Adipocyte (in vitro differentiated cells): ENCODE data around the gene CPLANE2.

Source experiments
- DNase-seq: peaks from one replicate; pipeline ENCODE4 v3.0.0-alpha.2; 2015; ENCODE audit warnings: low read depth
- H3K27me3 ChIP-seq: replicated peaks from 2 replicates; pipeline ENCODE4 v1.7.0; 2013; ENCODE audit warnings: mild to moderate bottlenecking, low read length, moderate library complexity; ENCODE audit not compliant: control insufficient read depth, insufficient read depth
- H3K36me3 ChIP-seq: 2 replicates; pipeline ENCODE4 v1.7.0; 2013; ENCODE audit warnings: low read length, mild to moderate bottlenecking, moderate library complexity; ENCODE audit not compliant: control insufficient read depth, insufficient read depth, severe bottlenecking
- H3K4me1 ChIP-seq: 2 replicates; pipeline ENCODE4 v1.7.0; 2013; ENCODE audit warnings: mild to moderate bottlenecking, low read length, moderate library complexity; ENCODE audit not compliant: control insufficient read depth, insufficient read depth
- H3K4me3 ChIP-seq: 2 replicates; pipeline ENCODE4 v1.7.0; 2013; ENCODE audit warnings: mild to moderate bottlenecking, low read length, moderate library complexity
- H3K9ac ChIP-seq: 2 replicates; pipeline ENCODE4 v1.7.0; 2013; ENCODE audit warnings: mild to moderate bottlenecking, low read length, moderate library complexity
- H3K9me3 ChIP-seq: 2 replicates; pipeline ENCODE4 v1.7.0; 2013; ENCODE audit warnings: mild to moderate bottlenecking, low read length, moderate library complexity; ENCODE audit not compliant: control insufficient read depth

Gene CPLANE2

DNA sequence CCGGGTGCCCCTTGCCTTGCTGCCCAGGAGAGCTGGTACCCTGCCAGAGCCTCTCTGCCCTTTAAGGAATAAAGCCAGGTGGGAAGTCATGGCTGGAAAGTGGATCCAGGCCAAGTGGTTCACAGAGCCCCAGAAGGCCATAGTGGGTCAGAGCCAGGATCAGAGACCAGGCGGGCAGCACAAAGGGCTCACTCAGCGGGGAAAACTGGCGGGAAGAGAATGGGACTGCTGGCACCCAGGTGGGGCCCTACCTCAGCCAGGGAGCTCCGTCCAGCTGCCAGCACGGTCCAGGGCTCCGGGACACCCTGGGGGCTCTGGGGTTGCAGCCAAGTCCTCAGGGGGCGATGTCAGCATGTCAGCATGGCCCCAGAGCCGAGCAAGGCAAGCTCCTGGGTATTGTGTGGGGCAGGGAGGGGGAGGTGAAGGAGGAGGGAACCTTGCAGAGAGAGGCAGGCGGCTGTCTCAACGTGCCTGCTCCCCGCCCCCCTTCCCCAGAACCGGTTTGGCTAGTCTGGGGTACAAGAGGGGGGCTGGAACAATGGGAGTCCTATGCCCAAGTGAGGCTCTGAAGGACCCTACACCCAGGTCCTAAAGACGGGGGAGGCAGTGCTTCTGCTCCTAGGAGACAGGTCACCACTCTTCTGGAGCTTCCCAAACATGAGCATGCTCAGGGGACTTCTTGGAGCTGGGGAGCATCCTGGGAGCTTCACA, 24.6 kb downstream of the CPLANE2 start, which contains the start of gene ARHGEF19:
Gene ARHGEF19, minus strand, starts transcription at position 402 of the 711 bp plus-strand sequence. CDS start 3,598 bp downstream, outside the sequence.
- Histone ChIP-seq H3K4me3 (no peak within 1 kb of the TSS), H3K27me3 (peaks cover 8% of the 10 kb centered on the region), H3K9me3 (no peaks in the 10 kb centered on the region), H3K36me3 (no peaks in the 10 kb centered on the region), H3K9ac (no peak within 1 kb of the TSS), H3K4me1 (peaks cover 9% of the 10 kb centered on the region)
- DNase-seq: no peak

DNA sequence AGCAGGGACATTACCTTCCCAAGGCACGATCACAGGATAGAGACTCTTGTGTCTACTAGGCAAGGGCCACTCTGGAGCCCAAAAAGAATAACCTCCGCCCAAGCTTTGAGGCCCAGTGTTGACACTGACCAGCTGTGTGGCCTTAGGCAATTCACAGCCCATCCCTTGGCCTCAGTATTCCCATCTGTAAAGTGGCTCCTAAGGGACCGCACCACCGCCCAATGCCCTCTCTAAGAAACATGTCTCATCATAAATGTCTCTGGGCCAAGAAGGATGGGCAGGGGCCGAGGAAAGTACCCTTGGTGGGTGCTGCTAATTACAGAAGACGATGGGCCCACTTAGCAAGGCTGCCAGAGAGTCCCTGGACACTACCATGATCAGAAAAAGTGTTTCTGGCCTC, 25.2 kb downstream of the CPLANE2 start:
- no peak for DNase-seq
- peaks cover 8% of the 10 kb centered on the region for H3K27me3 ChIP-seq
- no peaks in the 10 kb centered on the region for H3K9me3 ChIP-seq
- H3K4me3 ChIP-seq: no peak overlapping the region
- no peaks in the 10 kb centered on the region for H3K36me3 ChIP-seq
- H3K9ac ChIP-seq: no peak overlapping the region
- H3K4me1 ChIP-seq: peaks cover 6% of the 10 kb centered on the region

DNA sequence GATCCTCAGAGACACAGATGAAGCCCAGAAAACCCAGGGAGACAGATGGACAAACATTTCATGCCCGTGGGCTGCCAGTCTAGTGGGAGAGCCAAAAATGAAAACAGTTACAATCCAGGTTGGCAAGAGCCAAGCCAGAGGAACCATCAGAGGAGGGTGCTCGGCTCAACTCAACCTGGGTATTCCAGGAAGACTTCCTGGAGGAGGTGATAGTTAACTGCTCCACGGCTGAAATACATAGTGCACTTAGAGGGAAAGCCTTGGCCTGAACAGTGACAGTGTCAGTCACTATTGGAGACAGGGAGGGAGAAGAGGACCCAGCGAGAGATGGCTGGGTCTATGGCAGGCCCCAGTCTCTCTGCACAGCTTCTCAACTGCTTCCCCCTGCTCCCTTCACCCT, 26.4 kb downstream of the CPLANE2 start:
- Histone ChIP-seq H3K27me3 (peaks cover 8% of the 10 kb centered on the region), H3K4me1 (no peaks in the 10 kb centered on the region), H3K9me3 (no peaks in the 10 kb centered on the region), H3K4me3 (no peak overlapping the region), H3K36me3 (no peaks in the 10 kb centered on the region), H3K9ac (no peak overlapping the region)
- DNase-seq: no peak

DNA sequence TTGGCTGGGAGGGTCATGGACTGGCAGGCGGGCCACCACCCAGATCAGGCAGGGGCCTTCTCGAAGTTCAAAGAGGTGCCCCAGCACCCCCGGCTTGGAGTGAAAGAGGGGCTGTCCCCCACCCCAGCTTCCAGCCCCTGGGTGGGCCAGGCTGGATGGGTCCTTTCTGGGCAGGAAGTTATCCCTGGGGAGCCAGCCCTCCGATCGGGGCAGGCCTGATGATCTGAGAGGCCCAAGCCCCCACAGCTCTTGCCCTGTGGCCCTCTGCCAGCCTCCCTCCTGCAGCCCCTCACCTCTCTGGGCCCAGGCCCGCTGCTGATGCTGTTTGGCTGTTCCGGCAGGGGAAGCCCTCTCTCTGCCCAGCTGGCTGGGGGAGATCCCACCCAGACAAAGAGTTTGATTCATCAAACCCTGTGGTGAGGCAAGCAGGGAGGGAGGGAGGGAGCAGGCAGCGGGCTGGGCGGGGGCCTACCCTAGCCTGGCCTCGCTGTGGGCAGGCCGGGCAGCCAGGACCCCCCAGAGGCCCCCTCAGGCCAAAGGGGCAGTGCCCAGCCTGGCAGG, 27.1 kb downstream of the CPLANE2 start:
- no peaks in the 10 kb centered on the region for H3K4me1 ChIP-seq
- H3K36me3 ChIP-seq: no peaks in the 10 kb centered on the region
- H3K27me3 ChIP-seq: peaks cover 8% of the 10 kb centered on the region
- no peak overlapping the region for H3K4me3 ChIP-seq
- peak; percentile 16 for DNase-seq
- H3K9ac ChIP-seq: no peak overlapping the region
- H3K9me3 ChIP-seq: no peaks in the 10 kb centered on the region

DNA sequence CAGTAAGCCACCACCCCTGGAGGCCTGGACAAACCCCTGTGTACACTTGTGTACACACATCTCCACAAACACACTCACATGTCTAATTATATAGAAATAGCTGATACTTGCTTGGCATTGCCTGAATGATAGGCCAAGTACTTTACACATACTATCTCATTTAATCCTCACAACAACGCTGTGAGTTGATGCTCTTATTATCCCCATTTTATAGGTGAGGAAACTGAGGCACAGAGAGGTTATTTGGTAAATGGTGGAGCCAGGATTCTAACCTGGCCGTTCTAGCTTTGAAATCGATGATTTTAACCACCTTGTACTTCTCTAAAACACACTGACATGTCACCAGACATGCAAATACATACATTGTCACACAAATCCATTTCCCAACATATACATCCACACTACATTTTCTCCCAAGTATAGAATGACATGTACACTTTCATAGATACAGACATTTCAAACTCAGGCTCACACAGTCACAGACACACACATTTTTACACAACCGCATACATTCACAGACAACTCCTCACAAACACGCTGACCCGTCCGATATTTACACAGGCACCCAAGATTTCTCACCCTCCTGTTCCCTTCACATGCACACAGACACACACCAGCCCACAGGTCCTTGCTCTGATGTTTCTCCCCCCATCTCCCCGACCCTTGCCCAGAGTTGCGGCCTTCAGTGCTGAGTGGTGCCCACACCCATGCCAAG, 27.7 kb downstream of the CPLANE2 start:
- no peak overlapping the region for H3K4me3 ChIP-seq
- DNase-seq: no peak
- H3K9ac ChIP-seq: no peak overlapping the region
- H3K4me1 ChIP-seq: no peaks in the 10 kb centered on the region
- no peaks in the 10 kb centered on the region for H3K9me3 ChIP-seq
- no peaks in the 10 kb centered on the region for H3K36me3 ChIP-seq
- H3K27me3 ChIP-seq: peaks cover 8% of the 10 kb centered on the region

DNA sequence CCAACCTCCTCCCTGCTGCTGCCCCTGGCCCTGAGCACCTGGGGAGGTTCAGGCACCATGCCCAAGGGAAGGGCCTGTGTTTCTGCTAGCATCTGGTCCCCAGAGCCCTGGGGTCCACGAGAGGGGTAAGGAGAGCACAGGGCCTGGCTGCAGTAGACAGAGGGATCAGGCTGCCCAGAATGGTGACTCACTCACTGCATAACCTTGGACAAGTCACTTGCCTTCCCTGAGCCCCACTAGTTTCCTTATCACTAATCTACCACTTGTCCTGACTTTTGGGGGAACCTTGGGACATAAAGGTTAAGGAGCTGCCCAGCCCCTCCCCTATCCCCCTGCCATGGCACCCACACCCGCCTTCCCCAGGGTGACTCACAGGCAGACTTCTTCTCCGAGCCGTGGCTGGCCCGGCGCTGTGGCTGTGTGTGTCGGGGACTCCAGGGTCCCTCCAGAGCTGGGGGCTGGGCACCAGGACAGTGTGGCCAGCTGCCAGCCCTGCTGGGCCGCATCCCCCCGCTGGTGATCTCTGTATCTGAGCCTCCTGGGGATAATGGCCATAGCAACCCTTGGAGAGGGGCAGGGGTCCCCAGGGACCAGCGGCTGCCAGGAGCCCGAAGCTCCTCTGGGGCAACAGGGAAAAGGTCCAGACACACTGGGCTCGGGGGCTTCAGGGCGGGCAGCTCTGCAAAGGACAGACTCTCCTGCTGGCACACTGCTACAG, 28.6 kb downstream of the CPLANE2 start:
- Histone ChIP-seq H3K27me3 (peaks cover 8% of the 10 kb centered on the region), H3K4me1 (no peaks in the 10 kb centered on the region), H3K9me3 (no peaks in the 10 kb centered on the region), H3K36me3 (no peaks in the 10 kb centered on the region), H3K4me3 (no peak overlapping the region), H3K9ac (no peak overlapping the region)
- DNase-seq: peak; percentile 28

GRCh38 chr1:16207318-16208269, 29.4 kb downstream of the CPLANE2 start:
- DNase-seq: peak; percentile 33
- Histone ChIP-seq H3K27me3 (peaks cover 8% of the 10 kb centered on the region), H3K4me3 (peak overlapping the region; percentile 68), H3K9ac (peak overlapping the region; percentile 84), H3K36me3 (no peaks in the 10 kb centered on the region), H3K4me1 (no peaks in the 10 kb centered on the region), H3K9me3 (no peaks in the 10 kb centered on the region)

- Histone ChIP-seq H3K27me3 (peaks cover 4% of the 10 kb centered on the region), H3K9me3 (no peaks in the 10 kb centered on the region), H3K9ac (peak overlapping the region; percentile 84), H3K4me1 (no peaks in the 10 kb centered on the region), H3K4me3 (peak overlapping the region; percentile 68), H3K36me3 (no peaks in the 10 kb centered on the region)
- peak; percentile 99 for DNase-seq
These were observed 30.3 kb downstream of the CPLANE2 start for GRCh38 chr1:16206547-16207317.

DNA sequence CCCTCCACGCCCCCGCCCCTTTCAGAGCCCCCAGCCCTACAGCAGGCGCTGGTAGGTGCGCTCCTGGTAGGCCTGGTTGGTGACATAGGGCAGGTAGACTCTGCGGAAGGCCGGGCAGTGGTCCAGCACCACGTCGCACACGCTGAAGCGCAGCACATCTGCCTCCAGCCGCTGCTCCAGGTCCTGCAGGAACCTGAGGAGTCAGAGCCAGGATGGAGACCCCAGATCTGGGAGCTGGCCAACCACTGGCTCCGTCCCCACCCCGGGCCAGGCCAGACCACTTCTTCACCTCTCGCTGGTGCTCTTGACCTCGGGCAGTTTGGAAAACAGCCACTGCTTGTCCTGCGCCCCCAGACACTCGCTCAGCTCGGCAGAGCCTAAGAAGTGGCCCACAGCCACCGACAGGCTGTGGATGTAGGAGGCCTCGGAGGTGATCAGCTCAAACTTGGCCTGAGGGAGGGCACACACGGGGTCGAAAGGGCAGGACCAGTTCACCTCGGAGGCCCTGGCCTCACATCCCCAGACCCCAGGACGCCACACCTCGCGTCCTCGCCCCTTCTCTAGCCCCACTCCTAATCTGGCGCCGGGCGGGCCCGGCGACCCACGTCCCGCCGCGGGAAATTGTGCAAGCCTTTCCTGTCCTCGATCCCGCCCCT, 31.0 kb downstream of the CPLANE2 start:
- Histone ChIP-seq H3K27me3 (peaks cover 3% of the 10 kb centered on the region), H3K9me3 (no peaks in the 10 kb centered on the region), H3K4me3 (peak overlapping the region; percentile 73), H3K36me3 (no peaks in the 10 kb centered on the region), H3K9ac (peak overlapping the region; percentile 83), H3K4me1 (no peaks in the 10 kb centered on the region)
- DNase-seq: no peak
